ENCODE data around the gene SLC10A7.

The SLC10A7 gene

GRCh38 chr4:146302822-146303221, 218.9 kb downstream of the SLC10A7 start:
- no peak overlapping the region for H3K4me3 Mint-ChIP-seq
- peaks cover 4% of the 10 kb centered on the region for H3K9me3 Mint-ChIP-seq
- H3K27me3 Mint-ChIP-seq (ENCODE audit: low read depth, poor library complexity): no peaks in the 10 kb centered on the region
- peaks cover 4% of the 10 kb centered on the region for H3K36me3 Mint-ChIP-seq (ENCODE audit: low read depth)
- no peak for TF ChIP-seq CTCF (IDR thresholded peaks at IDR 0.05)
- no peak for DNase-seq
- H3K27ac Mint-ChIP-seq: no peak overlapping the region
- peaks cover 18% of the 10 kb centered on the region for H3K4me1 Mint-ChIP-seq

GRCh38 chr4:146299607-146300006, 222.1 kb downstream of the SLC10A7 start:
- H3K36me3 Mint-ChIP-seq (ENCODE audit: low read depth): peaks cover 4% of the 10 kb centered on the region
- H3K4me3 Mint-ChIP-seq: peak overlapping the region; percentile 12
- DNase-seq: no peak
- no peak for TF ChIP-seq CTCF (IDR thresholded peaks at IDR 0.05)
- peaks cover 4% of the 10 kb centered on the region for H3K9me3 Mint-ChIP-seq
- peak overlapping the region; percentile 62 for H3K27ac Mint-ChIP-seq
- no peaks in the 10 kb centered on the region for H3K27me3 Mint-ChIP-seq (ENCODE audit: low read depth, poor library complexity)
- H3K4me1 Mint-ChIP-seq: peaks cover 18% of the 10 kb centered on the region

DNA sequence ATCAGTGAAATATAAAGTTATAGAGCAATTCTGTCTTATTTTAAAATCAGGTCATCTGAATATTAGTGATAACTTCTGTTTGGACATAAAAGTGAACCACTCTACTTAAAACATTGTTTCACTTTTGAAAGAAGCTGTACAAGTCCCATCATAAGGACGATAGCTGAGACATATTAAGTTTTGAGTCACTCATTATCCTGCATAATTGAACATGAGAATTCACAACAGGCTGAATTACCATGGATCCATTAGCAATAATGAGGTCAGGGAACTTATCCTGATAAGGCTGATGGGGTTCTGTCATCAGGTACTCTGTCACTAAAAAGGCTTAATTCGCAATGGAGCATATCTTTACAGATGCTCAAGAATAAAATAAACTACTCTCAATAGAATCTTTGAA, 227.0 kb downstream of the SLC10A7 start:
- H3K36me3 Mint-ChIP-seq (ENCODE audit: low read depth): no peaks in the 10 kb centered on the region
- TF ChIP-seq CTCF (IDR thresholded peaks at IDR 0.05): no peak
- DNase-seq: no peak
- H3K9me3 Mint-ChIP-seq: peaks cover 4% of the 10 kb centered on the region
- no peaks in the 10 kb centered on the region for H3K27me3 Mint-ChIP-seq (ENCODE audit: low read depth, poor library complexity)
- no peak overlapping the region for H3K27ac Mint-ChIP-seq
- H3K4me1 Mint-ChIP-seq: peaks cover 14% of the 10 kb centered on the region
- no peak overlapping the region for H3K4me3 Mint-ChIP-seq

DNA sequence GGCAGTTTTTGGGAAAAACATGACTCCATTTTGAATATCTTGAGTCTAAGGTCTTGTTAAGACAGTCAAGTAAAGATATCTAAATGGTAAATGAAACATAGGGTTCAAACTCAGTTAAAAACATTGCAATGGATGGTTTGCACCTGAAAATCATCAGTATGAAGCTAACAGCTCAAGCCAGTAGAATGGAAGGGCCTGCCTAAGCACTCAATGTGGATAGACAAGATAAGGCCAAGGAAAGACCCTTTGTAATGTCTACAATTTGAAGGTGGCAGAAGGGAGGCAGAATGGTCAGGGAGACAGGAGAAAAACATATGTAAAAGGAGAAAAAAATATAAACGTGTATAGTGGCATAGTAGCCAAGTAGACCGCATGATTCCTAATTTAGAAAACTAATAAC, 229.2 kb downstream of the SLC10A7 start:
- H3K4me1 Mint-ChIP-seq: no peaks in the 10 kb centered on the region
- H3K36me3 Mint-ChIP-seq (ENCODE audit: low read depth): no peaks in the 10 kb centered on the region
- no peak for DNase-seq
- TF ChIP-seq CTCF (IDR thresholded peaks at IDR 0.05): no peak
- no peak overlapping the region for H3K27ac Mint-ChIP-seq
- H3K9me3 Mint-ChIP-seq: peaks cover 4% of the 10 kb centered on the region
- no peaks in the 10 kb centered on the region for H3K27me3 Mint-ChIP-seq (ENCODE audit: low read depth, poor library complexity)
- H3K4me3 Mint-ChIP-seq: no peak overlapping the region

DNA sequence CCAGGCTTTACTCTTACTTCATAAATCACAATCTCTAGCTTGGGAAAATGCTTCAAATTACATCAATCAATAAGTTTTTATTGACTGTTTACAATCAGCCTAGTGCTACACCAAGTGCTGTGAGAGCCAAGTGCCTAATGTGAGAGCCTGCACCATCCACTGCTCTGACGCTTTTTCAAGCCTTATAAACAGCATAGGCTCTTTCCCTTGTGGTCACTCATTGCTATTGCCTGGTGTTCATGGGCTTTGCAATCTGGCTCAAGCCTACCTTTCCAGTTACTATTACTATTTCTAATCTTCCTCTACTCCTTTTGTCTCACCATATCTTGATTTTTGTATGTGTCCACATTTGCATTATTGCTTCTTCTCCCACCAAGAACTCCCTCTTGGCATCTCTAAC, 230.4 kb downstream of the SLC10A7 start:
- no peaks in the 10 kb centered on the region for H3K36me3 Mint-ChIP-seq (ENCODE audit: low read depth)
- no peak overlapping the region for H3K4me3 Mint-ChIP-seq
- peaks cover 4% of the 10 kb centered on the region for H3K9me3 Mint-ChIP-seq
- no peak overlapping the region for H3K27ac Mint-ChIP-seq
- no peaks in the 10 kb centered on the region for H3K4me1 Mint-ChIP-seq
- H3K27me3 Mint-ChIP-seq (ENCODE audit: low read depth, poor library complexity): no peaks in the 10 kb centered on the region
- TF ChIP-seq CTCF (IDR thresholded peaks at IDR 0.05): no peak
- no peak for DNase-seq

DNA sequence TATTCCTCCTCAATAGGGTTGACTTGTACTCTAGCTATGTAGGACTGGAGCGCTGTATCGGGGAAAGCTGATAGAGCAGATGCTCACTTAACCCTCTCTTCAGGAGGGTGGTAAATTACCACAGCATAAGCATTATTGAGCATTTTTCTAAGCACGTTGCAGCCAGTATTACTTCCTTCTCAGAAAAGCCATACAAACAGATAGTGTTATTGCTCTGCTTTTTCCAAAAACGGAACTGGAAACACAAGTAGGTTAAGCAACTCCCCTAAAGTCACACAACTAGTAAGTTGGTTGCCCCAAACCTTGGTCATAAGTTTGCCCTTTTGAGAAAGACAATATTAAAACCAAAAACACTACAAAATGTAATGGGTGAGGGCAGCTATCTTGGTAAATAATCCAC, 233.5 kb downstream of the SLC10A7 start:
- Mint-ChIP-seq H3K4me1 (no peaks in the 10 kb centered on the region), H3K4me3 (no peak overlapping the region), H3K27ac (no peak overlapping the region), H3K36me3 (ENCODE audit: low read depth) (no peaks in the 10 kb centered on the region), H3K27me3 (ENCODE audit: low read depth, poor library complexity) (no peaks in the 10 kb centered on the region), H3K9me3 (peaks cover 4% of the 10 kb centered on the region)
- TF ChIP-seq CTCF (IDR thresholded peaks at IDR 0.05): no peak
- no peak for DNase-seq
